Dermis blood vessel endothelial cell (primary cell): ENCODE measurements around the gene RNF41. TPM values are rescaled to one million over a fixed set of nuclear protein-coding genes. Genes with fewer than 3 reads are reported as not detected.

Experiments used
- DNase-seq: peaks from one replicate; pipeline ENCODE4 v3.0.0; 2010
- total RNA-seq: library from RNA; depleted of rRNA; stranded (reverse); fragments of >200 nt; gene quantifications from 2 replicates; pipeline ENCODE4 v1.2.3, GENCODE V29; 2014

The RNF41 gene
- total RNA-seq, 1 donor from 2014 or later: 119 TPM

- no peak for DNase-seq
Measured at GRCh38 chr12:56243731-56244181, 22.0 kb upstream of the RNF41 start.

GRCh38 chr12:56242986-56243385, 21.3 kb upstream of the RNF41 start:
- DNase-seq: no peak

GRCh38 chr12:56241424-56242303, 19.9 kb upstream of the RNF41 start:
- no peak for DNase-seq

- DNase-seq: no peak
Measured at GRCh38 chr12:56237552-56237951, 15.8 kb upstream of the RNF41 start.

GRCh38 chr12:56236985-56237384, 15.3 kb upstream of the RNF41 start:
- no peak for DNase-seq

- no peak for DNase-seq
Measured at GRCh38 chr12:56236091-56236490, 14.4 kb upstream of the RNF41 start.

GRCh38 chr12:56234746-56235436, 13.2 kb upstream of the RNF41 start:
- DNase-seq: no peak

GRCh38 chr12:56231184-56231582, 9.5 kb upstream of the RNF41 start:
- DNase-seq: no peak

GRCh38 chr12:56230432-56231183, 8.9 kb upstream of the RNF41 start:
- DNase-seq: no peak

GRCh38 chr12:56229916-56230431, 8.3 kb upstream of the RNF41 start, which contains the start of gene SLC39A5:
SLC39A5 (plus strand) TSS chr12:56230051; CDS start chr12:56231275, 1,224 bp downstream.
- no peak for DNase-seq

- DNase-seq: no peak
Measured at GRCh38 chr12:56229082-56229481, 7.4 kb upstream of the RNF41 start.

- DNase-seq: no peak
Measured at GRCh38 chr12:56224954-56225353, 3.2 kb upstream of the RNF41 start.

GRCh38 chr12:56224102-56224701, 2.5 kb upstream of the RNF41 start, which contains the start of gene NABP2:
NABP2 (plus strand) TSS chr12:56224342; CDS start chr12:56224857, 515 bp downstream.
- DNase-seq: peak; percentile 99

- DNase-seq: no peak
Measured at GRCh38 chr12:56223571-56224101, 1.9 kb upstream of the RNF41 start.

- DNase-seq: no peak
Measured at GRCh38 chr12:56222531-56222895, 791 bp upstream of the RNF41 start.

GRCh38 chr12:56221232-56221756, 428 bp downstream of the RNF41 start:
- peak; percentile 59 for DNase-seq

- DNase-seq: peak; percentile 40
Measured at GRCh38 chr12:56220611-56221231, 1.0 kb downstream of the RNF41 start.

- DNase-seq: no peak
Measured at GRCh38 chr12:56219840-56220239, 1.9 kb downstream of the RNF41 start.

GRCh38 chr12:56216461-56216860, 5.3 kb downstream of the RNF41 start:
- DNase-seq: no peak

- no peak for DNase-seq
Measured at GRCh38 chr12:56213878-56214277, 7.8 kb downstream of the RNF41 start.

- DNase-seq: no peak
Measured at GRCh38 chr12:56212361-56212760, 9.4 kb downstream of the RNF41 start.
